ENCODE results near the gene ST3GAL6.

Gene ST3GAL6

DNA sequence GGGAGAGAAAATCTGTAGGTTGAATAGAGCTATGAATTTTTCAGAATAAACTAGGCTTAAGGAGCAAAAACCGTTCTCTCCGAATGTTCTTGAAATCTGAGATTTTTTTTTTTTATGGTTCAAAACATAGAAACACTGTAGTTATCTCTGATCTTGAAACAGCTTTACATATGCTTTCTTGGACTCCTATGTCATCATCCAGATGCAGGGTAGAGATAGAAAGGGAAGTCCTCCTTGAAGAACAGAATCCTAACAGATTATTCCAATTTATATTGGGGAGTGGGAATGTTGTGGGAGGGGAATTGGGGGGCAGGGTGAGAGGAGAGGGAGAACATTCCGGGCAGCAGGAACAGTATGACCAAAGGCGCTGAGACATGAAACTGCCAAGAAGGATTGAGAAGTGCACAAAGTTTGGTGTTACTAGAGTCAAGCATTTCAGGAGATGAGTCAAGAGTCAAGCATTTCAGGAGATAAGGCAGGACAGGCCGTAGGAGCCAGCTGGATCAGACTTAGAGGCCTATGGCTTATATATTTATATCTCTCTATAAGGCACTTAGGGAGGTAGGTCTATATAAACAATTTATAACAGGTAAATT, 21.9 kb upstream of the ST3GAL6 start:
- no peak for DNase-seq

DNA sequence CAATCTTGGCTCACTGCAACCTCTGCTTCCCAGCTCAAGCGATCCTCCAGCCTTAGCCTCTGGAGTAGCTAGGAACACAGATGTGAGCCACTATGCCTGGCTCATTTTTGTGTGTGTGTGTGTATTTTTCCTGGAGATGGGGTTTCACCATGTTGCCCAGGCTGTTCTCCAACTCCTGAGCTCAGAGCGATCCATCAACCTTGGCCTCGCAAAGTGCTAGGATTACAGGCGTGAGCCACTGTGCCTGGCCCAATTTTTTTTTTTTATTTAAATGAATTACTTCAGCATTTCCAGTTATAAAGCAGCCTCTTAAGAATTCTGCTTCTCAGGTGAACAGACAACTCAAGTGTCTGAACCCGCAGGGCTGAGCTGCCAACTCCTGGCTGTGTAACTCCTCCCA, 20.1 kb upstream of the ST3GAL6 start:
- no peak for DNase-seq

DNA sequence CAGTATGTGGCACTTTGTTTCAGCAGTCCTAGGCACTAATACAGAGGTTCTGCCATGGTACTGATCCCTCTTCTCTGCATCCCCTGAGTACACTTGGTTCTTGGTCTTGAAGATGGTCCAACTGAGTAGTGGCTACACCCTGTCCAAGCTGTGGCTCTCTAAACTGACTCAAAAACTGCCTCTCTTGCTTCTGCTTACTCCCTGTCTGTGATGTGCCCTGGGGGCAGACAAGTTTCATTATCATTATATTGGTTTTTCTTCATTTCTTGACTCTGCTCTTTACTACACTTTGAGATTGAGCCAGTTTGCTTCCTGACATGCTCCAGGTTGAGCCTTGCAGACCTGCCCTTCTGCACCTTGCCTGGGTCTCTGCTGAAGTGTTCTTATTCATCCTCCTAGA, 18.9 kb upstream of the ST3GAL6 start:
- no peak for DNase-seq

DNA sequence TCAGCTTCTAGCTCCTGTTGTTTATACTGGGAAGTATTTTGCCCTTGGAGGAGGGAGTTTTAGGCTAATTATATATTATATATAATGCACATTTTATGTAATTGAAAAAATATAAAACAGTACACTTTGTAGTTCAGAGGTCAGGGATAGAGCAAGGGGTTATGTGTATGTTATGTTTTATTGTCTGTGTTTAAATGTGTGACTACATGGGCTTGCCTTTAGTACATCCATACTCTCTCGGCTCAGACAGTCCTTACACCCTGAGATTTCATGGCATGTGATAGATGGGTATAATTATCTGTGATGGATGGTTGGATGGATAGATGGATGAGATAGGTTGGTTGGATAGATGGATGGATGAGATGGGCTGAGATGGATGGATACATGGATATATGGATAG, 17.4 kb upstream of the ST3GAL6 start:
- no peak for DNase-seq

DNA sequence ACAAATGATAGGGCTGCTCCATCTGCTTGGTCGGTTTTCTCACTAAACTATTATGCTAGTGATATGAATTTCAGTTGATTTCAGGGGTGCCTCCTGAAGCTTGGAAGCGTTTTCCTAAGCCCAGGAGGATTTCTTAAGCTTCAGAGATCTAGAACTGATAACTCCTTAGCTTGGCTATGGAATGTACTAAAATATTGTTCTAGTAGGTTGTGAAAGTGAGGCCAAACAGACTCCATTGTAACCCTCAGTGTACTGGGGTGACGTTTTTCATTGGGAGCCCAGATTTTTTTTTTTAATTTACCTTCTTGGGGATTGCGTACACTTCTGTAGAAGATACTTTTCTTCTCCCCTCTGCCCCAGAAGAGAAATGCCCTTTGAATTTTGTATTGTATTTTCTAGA, 17.0 kb upstream of the ST3GAL6 start:
- no peak for DNase-seq

DNA sequence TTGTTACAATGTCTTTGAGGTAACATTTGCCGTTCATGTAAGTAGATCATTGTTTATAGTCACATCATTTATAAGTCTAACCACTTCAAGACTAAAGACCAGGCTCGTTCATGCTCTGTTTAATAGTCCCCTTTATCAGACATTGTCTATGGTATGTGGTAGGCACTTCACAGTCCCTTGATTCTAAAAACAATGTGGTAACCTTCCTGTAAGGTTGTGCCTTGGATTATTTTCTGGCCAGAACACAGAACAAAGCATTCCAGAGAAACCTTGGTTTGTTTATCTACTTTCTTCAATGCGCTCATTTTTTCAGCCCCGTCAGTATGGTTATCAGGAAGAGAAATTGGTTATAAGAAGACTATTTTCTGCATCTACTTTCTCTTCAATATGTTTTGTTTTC, 16.3 kb upstream of the ST3GAL6 start:
- no peak for DNase-seq

DNA sequence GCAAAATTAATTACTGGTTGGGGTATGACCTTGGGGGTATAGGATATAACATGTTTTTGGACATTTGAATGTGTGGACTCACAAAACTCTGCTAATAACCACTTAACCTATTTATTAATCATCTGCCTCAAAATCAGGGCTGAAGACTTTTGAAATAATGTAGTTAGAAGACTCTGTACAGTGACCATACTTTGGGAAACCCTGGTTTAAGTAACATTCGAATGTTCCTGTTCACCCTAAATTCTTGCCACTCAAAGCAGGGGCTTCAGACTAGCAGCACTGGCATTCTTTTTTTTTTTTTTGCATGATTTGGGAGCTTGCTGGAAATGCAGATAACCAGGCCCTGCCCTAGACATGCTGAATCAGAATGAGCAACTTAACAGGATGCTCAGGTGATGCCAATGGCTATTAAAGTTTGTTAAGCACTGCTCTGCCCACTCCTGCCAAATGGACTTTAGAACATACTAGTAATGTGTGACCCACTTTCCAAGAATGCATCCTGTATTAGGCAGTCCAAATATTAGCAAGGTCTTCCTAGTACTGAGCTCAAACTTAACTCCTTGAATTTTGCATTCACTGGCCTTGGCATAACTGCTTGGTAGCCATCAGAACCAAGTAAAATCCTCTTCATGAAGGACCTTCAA, 12.7 kb upstream of the ST3GAL6 start:
- no peak for DNase-seq

DNA sequence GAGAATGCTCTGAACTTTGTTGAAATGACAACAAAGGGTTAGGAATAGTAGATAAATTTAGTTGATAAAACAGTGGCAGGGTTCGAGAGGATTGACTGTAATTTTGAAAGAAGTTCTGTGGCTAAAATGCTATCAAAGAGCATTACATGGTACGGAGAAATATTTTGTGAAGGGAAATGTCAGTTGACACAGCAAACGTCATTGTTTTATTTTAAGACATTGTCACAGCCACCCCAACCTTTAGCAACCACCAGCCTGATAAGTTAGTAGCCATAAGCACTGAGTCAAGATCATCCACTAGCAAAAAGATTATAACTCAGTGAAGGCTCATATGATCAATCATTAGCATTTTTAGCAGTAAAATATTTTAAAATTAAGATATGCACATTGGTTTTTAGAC, 8.7 kb upstream of the ST3GAL6 start:
- no peak for DNase-seq

DNA sequence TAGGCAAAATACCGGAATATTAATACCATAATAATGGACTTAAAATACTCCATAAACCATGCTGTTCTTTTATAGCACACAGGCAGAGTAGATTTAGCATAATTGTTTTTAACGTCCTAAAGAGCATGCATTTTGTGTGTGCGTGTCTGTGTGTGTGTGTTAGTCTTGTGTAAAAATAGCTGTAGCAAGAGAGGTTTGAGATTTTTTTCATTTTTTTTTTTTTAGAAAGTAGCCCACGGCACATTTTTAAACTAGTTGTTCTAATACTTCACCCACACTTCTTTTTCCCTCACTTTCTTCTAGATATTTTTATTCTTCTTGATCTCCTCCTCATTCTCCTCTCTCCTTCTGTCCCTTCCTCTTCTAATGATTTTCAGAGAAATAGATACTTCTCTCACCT, 7.5 kb upstream of the ST3GAL6 start:
- no peak for DNase-seq

DNA sequence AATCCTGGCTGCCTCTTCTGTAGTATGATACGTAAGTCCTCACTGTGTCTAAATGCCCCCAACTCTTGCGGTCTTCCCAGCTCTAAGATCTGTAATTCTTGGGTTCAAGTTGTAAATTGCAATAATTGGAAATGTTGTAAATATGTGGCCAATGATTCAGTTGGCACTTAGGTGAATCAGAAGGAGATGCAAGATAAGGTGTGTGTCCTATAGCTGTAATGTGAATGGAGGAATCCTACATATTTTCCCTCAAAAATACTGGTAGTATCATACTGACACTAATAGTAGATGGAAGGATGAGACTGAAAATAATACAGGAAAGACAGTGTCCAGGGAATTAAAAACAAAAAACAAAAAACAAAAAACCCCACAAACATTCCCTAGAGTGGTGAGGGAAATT, 3.5 kb upstream of the ST3GAL6 start:
- no peak for DNase-seq

DNA sequence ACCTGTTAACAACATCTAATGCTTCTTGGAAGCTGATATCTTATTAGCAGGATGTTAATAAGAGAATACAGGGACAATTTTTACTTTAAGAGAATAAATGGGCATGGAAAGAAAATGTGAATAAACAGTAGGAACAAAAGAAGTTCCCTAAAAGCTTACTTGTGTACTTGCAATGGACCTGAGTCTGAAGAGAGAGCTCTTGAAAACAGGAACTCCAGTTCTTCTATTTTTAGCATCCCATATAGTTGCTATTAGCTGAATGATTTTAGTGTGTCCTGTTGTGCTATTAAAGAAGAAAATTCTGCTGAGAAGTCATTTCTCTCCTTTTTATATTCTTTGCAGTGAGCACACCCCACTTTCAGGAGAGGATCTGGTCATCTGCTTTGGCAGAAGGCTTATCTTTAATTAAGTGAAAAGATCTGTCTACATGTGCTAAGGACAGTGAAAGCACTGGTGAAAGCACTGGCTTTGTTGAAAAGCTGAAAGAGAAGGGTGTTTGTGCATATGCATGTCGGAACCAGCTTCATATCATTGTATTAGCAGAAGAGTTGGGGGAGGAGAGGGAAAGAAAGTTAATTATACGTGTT, 1.4 kb upstream of the ST3GAL6 start:
- DNase-seq = no peak

DNA sequence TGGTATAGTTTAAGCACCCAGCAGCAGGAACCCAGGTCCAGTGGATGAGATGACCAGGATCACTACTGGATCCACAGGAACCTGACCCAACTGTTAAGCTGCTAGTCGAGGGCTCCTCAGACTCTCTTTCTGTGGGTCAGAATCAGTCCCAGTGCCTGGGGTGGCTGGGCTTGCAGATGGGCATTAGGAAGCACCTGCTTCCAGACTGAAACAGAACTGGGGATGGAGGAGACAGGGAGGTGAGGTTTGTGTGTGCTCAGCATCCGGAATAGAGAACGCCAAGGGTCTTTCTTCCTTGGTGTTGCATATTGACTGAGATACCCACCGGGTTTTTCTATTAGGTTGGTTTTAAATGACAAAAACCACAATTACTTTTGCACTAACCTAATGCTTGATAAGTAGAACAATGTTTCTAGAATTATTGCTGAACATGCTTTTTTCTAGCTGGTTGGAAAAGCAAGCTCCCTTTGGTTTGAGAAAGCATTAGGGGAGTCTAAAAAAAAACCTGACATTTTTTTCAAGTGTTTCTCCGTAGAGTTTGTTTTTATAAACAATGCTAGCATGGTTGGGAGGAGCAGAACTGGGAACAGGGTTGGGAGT, 779 bp downstream of the ST3GAL6 start:
- no peak for DNase-seq

DNA sequence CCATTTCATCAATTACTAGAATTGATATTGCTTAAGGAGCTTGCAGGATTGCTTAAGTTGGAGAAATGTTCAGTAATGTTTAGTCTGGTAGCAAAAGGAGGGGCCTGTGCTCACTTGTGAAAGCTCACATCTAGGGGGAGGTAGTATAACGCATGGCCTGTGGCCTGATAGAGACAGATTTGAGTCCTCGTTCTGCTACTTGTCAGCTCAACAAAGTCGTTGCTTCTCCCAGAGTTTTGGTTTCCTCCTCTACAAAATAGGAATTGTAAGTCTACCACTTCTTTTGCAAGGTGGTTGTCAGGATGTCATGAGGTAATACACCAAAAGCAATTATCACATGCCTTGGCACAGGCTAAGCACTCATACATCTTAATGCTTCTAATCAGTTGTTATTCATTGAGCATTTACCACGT, 1.3 kb downstream of the ST3GAL6 start:
- DNase-seq = no peak

DNA sequence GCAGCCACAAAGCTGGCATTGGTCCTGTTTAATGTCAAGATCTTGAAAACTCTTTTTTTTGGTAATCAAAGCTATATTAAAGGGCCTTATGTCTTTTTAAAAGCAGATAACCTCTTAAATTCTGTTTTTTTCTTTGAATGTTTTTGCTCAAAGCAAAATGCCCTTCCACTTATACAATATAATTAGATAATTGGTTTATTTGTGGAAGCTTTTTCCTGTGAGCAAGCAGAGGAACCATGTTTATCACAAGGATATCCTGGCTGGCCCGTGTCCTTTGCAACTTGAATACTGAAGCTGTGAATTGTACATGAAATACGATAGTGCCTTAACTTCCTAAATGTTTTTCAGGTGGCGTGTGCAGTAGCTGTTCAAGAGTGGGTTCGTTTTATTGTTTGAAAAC, 2.6 kb downstream of the ST3GAL6 start:
- DNase-seq = no peak

DNA sequence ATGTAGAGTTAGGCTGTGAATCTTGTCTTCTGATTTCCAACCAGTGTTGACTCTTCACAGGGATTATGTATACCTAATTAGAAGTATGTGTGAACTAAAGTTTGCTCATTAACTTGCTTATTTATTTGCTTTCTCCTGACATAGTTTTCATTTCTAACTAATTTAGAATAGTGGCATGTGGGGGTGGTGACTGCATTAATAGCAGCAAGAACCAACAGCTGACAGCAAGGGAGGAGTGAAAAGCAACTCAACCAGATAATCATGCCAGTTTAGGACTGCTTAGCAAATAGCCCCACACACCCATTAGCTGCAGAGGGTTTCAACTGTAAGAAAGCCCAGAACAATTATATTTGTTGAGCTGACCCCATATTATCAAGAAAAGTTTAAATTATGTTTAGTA, 3.8 kb downstream of the ST3GAL6 start:
- no peak for DNase-seq

DNA sequence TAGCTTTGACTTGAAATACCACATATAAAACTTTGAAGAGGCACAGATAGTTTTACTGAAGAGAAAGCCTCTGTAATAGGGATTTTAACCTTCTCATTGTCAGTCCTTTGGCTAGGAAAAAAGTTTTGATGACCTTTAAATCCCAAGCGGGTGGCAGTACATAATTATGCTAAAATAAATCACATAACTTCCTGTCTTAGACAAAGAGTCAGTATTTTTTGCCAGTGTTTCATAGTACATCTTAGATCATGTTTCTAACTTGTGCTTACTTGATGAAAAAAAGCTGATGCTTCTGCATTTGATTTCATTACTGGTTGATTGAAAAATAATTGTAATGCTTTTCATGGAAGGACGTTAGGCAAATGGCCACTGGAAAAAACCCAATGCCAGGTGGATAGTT, 5.8 kb downstream of the ST3GAL6 start:
- DNase-seq = no peak

DNA sequence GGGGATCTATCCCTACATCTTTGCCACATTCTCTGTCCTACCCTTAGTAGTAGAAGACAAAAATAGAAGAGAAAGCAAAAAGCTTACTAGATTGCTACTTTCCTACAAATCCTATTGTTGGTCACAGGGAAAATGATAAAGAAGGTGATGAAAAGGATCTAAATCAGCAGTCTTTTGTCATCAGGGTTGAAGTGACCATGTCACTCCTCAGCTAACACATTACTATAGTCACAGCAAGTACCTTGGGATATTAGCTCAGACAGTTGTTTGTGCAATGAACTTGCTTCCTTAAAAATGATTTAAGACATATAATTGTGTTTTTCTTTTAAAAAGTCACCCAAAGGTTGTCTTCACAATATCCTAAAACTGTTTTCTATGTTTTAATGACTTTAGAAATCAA, 6.3 kb downstream of the ST3GAL6 start:
- DNase-seq = no peak

DNA sequence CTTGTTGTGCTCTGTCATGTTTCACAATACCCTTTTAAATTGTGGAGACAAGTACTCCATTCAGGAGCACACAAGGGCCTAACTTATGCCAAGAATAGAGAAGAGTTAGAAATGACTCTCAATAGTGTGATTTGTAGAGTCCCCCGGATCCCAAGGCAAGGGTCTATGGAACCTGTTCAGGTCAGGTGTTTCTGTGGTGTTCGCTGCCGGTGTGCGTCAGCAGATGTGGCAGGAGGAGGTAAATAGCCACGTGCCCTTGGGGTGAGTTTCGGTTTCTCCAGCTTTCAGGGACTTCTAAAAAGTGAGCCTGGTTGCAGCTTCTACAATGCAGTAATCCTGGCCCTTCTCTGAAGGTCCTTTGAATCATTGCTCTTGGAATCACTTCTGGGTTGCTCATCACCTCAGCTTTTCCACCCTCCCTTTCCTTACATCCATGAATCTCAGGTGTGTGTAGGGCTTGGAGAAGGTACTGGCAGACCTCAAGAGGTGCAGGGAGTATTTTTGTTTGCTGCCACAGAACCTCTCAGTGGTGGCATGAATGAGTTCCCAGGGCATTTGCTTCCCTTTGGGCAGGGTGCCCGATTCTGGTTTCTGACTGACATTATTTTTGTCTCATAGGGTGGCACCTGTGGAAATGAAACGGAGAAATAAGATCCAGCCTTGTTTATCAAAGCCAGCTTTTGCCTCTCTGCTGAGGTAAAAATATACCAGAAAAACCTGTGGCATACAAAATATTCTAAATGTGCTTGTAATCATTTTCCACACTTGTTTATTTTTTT, 7.3 kb downstream of the ST3GAL6 start:
- no peak for DNase-seq

DNA sequence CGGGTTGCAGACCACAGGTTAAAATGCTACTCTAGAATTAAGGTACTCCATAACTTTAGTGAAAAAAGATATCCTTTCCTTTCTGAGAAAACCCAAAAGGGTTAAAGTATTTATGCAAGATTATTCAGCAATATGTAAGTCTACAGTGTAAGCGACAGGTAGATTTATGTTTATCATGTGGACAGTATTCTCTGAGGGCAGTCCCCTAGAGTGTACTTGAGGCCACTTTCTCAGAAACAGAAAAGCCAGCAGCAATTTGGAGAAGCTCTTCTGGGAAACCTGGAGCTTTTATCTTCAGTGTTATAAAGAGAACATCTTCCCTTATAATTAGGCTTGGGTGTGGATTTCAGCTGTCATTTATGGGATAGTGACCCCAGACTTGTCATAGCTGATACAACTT, 8.9 kb downstream of the ST3GAL6 start:
- DNase-seq = no peak

DNA sequence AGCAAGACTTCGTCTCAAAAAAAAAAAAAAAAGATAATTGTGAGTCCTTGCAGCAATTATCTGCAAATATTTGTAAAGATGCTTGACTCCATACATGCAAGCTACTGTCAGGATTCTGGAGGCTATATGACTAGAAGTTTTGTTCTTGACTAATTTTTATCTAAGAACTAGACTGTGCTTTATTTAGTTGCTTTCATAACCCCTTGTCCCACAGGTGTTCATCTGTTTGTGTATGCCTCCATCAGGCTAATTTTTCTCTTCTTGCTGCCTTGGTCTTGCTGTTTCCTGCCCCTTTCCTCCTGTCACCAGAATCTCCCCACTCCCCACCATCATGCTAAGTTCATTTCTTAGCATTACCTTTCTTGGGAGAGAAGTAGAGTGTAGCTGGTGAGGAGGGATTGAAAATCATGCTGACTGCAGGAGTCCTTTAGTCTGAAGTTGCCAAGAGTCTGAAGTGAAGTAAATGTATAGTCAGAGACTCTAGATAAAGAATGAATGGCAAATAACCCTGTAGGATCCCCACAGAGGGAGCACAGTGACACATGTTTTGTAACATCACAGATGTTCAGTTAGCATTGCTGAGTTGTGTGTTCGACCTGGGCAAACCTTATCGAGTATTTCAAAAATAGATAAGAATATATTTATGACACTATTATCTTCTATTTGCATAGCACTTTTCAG, 12.5 kb downstream of the ST3GAL6 start:
- DNase-seq = no peak

DNA sequence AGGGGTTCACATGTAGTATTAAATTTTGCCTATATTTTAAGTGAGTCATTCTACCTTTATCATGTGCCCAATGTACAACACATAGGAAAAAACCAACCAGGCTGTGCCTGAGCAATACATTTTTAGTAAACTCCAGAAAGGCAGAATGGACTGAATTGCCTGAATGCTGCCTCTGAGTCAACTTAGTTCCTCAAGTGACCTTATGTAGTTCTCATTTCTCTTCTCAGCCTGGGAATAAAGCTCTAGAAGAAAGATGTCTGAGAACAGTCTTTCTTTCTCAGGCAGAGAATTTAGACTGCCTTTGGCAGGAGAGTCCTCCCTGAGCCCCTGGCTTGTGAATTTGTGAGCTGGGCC, 13.0 kb downstream of the ST3GAL6 start:
- DNase-seq = no peak

DNA sequence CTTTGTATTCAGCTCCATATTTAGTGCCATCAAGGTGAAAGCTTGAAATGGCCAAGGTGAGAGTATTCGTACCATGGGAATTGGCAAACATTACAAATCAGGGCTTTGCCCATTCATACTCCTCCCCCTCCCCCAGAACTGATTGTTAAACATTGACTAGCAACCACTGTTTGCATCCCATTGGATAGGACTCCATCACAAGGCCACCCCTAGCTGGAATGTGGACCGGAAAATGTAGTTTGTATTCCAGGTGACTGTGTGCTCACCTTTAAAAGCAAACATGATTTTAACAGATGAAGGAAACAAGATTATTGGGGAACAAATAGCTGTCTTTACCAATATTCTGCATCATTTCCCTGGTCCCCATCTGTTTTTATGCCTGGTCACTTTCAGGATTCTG, 14.1 kb downstream of the ST3GAL6 start:
- no peak for DNase-seq

DNA sequence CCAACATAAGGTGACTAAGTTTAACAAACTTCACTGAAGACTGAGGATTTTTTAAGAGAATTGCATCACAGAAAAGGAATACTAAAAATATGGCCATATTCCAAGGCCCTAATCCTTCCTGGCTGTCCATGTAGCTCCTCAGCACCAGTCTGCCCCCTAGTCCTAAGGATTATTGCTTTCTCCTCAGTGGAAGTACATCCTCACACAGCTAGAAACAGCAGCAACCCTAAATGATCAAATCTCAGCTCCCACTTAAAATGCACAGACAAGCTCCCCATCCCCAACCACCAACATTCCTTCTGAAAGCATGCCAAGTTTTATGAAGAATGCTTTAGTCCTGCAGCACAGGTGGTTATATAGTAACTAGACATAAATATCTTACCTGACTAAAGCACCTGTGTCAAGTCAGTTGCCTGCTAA, 14.7 kb downstream of the ST3GAL6 start:
- no peak for DNase-seq
